ENCODE data around the gene IL12RB2.

GRCh38 chr1:67314696-67315095 is 7.0 kb downstream of the IL12RB2 start:
- TF ChIP-seq CTCF (IDR thresholded peaks at IDR 0.05) = no peak
- TF ChIP-seq EP300 (IDR thresholded peaks at IDR 0.05) = no peak
- no peak for TF ChIP-seq POLR2A (IDR thresholded peaks at IDR 0.05)

All from tibial nerve (tissue), 4 donors.